ENCODE data around the gene TMEM179.

Gene TMEM179

GRCh38 chr14:104598910-104599273 lies 5.7 kb downstream of the TMEM179 start:
- no peak for DNase-seq (ENCODE audit: low spot score)

GRCh38 chr14:104598039-104598909 lies 6.3 kb downstream of the TMEM179 start:
- DNase-seq (ENCODE audit: low spot score) = no peak

- DNase-seq (ENCODE audit: low spot score) = no peak
Observed at GRCh38 chr14:104597576-104597975, 7.0 kb downstream of the TMEM179 start.

GRCh38 chr14:104596927-104597351 lies 7.6 kb downstream of the TMEM179 start:
- DNase-seq (ENCODE audit: low spot score) = no peak

GRCh38 chr14:104596451-104596918 lies 8.1 kb downstream of the TMEM179 start:
- no peak for DNase-seq (ENCODE audit: low spot score)

- DNase-seq (ENCODE audit: low spot score) = no peak
Observed at GRCh38 chr14:104595911-104596450, 8.6 kb downstream of the TMEM179 start.

- DNase-seq (ENCODE audit: low spot score) = no peak
Observed at GRCh38 chr14:104595116-104595675, 9.4 kb downstream of the TMEM179 start.

- DNase-seq (ENCODE audit: low spot score) = no peak
Observed at GRCh38 chr14:104594310-104595046, 10.1 kb downstream of the TMEM179 start.

- no peak for DNase-seq (ENCODE audit: low spot score)
Observed at GRCh38 chr14:104593710-104594136, 10.8 kb downstream of the TMEM179 start.

- no peak for DNase-seq (ENCODE audit: low spot score)
Observed at GRCh38 chr14:104593241-104593701, 11.3 kb downstream of the TMEM179 start.

- no peak for DNase-seq (ENCODE audit: low spot score)
Observed at GRCh38 chr14:104592785-104593184, 11.8 kb downstream of the TMEM179 start.

GRCh38 chr14:104592292-104592672 lies 12.3 kb downstream of the TMEM179 start:
- no peak for DNase-seq (ENCODE audit: low spot score)

GRCh38 chr14:104591506-104592291 lies 12.9 kb downstream of the TMEM179 start:
- no peak for DNase-seq (ENCODE audit: low spot score)

- no peak for DNase-seq (ENCODE audit: low spot score)
Observed at GRCh38 chr14:104591031-104591430, 13.5 kb downstream of the TMEM179 start.

GRCh38 chr14:104590240-104590965 lies 14.2 kb downstream of the TMEM179 start:
- DNase-seq (ENCODE audit: low spot score) = no peak

- DNase-seq (ENCODE audit: low spot score) = no peak
Observed at GRCh38 chr14:104589338-104590195, 15.0 kb downstream of the TMEM179 start.

GRCh38 chr14:104588066-104588857 lies 16.3 kb downstream of the TMEM179 start:
- no peak for DNase-seq (ENCODE audit: low spot score)

GRCh38 chr14:104587641-104588040 lies 16.9 kb downstream of the TMEM179 start:
- DNase-seq (ENCODE audit: low spot score) = no peak
